Measurements from ENCODE around the gene TBX1. TPM values are rescaled to one million over a fixed set of nuclear protein-coding genes. Genes with fewer than 3 reads are reported as not detected.

TBX1 gene
- polyA plus RNA-seq, 3 donors: not detected

DNA sequence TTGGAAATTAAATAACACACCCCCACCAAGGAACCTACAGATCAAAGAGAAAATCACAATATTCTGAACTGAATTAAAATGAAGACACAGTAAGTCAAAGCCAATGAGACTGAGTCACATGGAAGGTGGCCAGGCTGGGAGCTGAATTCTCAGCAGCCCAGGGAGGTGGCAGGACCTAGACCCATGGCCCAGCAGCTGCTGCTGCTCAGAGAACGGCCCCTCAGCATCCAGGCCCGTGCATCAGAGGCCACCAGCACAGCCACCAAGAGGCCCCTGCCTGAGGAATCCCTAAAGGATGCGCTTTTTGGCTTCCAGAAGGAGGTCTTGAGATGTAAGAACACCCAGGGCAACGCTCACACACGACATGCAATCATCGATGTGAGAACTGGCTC is 35.0 kb downstream of the TBX1 start:
- Mint-ChIP-seq H3K4me1 (no peaks in the 10 kb centered on the region), H3K27ac (no peak overlapping the region), H3K27me3 (ENCODE audit: low read depth in 3 of 3) (no peaks in the 10 kb centered on the region), H3K9me3 (peaks cover 4 to 14% (median 7%) of the 10 kb centered on the region in 7 donors), H3K4me3 (no peak overlapping the region), H3K36me3 (no peaks in the 10 kb centered on the region)
- Histone ChIP-seq H3K27ac (ENCODE audit: low read depth in 1 of 2, low read length in 2 of 2) (no peak overlapping the region), H4K20me1 (ENCODE audit: insufficient read depth, low read length) (no peaks in the 10 kb centered on the region), H3K4me2 (replicated peaks; ENCODE audit: extremely low read depth, low read length, poor library complexity, severe bottlenecking) (no peak overlapping the region), H3K36me3 (replicated peaks in 1 of 2; ENCODE audit: control insufficient read depth in 1 of 2, insufficient read depth in 2 of 2, low read length in 2 of 2) (no peaks in the 10 kb centered on the region), H3K9ac (ENCODE audit: insufficient read depth, low read length, poor library complexity, severe bottlenecking) (no peak overlapping the region), H2AFZ (ENCODE audit: insufficient read depth, low read depth, low read length, poor library complexity, severe bottlenecking) (no peak overlapping the region), H3K9me3 (replicated peaks in 1 of 2; ENCODE audit: control insufficient read depth in 1 of 2, insufficient read depth in 1 of 2, low read length in 2 of 2) (peaks cover 0 to 14% of the 10 kb centered on the region in 2 donors), H3K27me3 (ENCODE audit: control insufficient read depth in 2 of 2, insufficient read depth in 2 of 2, low read length in 2 of 2) (no peaks in the 10 kb centered on the region), H3K79me2 (ENCODE audit: insufficient read depth, low read length) (no peaks in the 10 kb centered on the region), H3K4me3 (replicated peaks in 1 of 3; ENCODE audit: low read depth in 2 of 3, low read length in 3 of 3) (no peak overlapping the region), H3K4me1 (ENCODE audit: control insufficient read depth in 1 of 2, insufficient read depth in 2 of 2, low read length in 2 of 2) (no peaks in the 10 kb centered on the region)
- no peak for DNase-seq
- 97% methylated on average over 5 of the region's 6 CpGs for WGBS (ENCODE audit: insufficient coverage)
- TF ChIP-seq, protein P1, sequence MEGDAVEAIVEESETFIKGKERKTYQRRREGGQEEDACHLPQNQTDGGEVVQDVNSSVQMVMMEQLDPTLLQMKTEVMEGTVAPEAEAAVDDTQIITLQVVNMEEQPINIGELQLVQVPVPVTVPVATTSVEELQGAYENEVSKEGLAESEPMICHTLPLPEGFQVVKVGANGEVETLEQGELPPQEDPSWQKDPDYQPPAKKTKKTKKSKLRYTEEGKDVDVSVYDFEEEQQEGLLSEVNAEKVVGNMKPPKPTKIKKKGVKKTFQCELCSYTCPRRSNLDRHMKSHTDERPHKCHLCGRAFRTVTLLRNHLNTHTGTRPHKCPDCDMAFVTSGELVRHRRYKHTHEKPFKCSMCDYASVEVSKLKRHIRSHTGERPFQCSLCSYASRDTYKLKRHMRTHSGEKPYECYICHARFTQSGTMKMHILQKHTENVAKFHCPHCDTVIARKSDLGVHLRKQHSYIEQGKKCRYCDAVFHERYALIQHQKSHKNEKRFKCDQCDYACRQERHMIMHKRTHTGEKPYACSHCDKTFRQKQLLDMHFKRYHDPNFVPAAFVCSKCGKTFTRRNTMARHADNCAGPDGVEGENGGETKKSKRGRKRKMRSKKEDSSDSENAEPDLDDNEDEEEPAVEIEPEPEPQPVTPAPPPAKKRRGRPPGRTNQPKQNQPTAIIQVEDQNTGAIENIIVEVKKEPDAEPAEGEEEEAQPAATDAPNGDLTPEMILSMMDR (IDR thresholded peaks at IDR 0.05): no peak
- intact Hi-C loops (cut with micrococcal nuclease): no loop called here

DNA sequence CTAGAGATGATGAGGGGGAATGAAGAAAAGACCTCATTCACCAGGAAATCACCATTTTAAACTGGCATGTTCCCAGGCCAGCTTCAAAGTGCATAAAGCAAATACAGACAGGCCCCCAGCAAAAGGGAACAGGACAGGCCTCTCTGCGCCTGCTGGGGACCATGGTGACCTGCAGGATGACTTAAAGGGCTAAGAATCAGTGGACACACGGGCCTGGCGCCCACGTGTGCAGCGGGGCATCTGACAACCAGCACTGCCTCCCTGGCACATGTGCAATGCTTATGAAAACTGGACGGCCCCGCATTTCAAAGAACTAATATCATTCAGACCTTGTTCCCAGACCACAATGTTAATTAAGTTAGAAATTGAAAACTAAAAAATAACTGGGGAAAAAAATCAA is 35.6 kb downstream of the TBX1 start:
- Mint-ChIP-seq H3K9me3 (peaks cover 4 to 14% (median 7%) of the 10 kb centered on the region in 7 donors), H3K4me3 (no peak overlapping the region), H3K4me1 (no peaks in the 10 kb centered on the region), H3K27me3 (ENCODE audit: low read depth in 3 of 3) (no peaks in the 10 kb centered on the region), H3K36me3 (no peaks in the 10 kb centered on the region), H3K27ac (no peak overlapping the region)
- H3K36me3 ChIP-seq (replicated peaks in 1 of 2; ENCODE audit: control insufficient read depth in 1 of 2, insufficient read depth in 2 of 2, low read length in 2 of 2): no peaks in the 10 kb centered on the region
- H3K27ac ChIP-seq (ENCODE audit: low read depth in 1 of 2, low read length in 2 of 2): no peak overlapping the region
- 100% methylated on average over 5 of the region's 7 CpGs for WGBS (ENCODE audit: insufficient coverage)
- no peaks in the 10 kb centered on the region for H4K20me1 ChIP-seq (ENCODE audit: insufficient read depth, low read length)
- DNase-seq: no peak
- intact Hi-C loops (cut with micrococcal nuclease): no loop called here
- no peak overlapping the region for H3K4me2 ChIP-seq (replicated peaks; ENCODE audit: extremely low read depth, low read length, poor library complexity, severe bottlenecking)
- TF ChIP-seq, protein P1 (IDR thresholded peaks at IDR 0.05): no peak
- no peaks in the 10 kb centered on the region for H3K27me3 ChIP-seq (ENCODE audit: control insufficient read depth in 2 of 2, insufficient read depth in 2 of 2, low read length in 2 of 2)
- no peak overlapping the region for H3K4me3 ChIP-seq (replicated peaks in 1 of 3; ENCODE audit: low read depth in 2 of 3, low read length in 3 of 3)
- H2AFZ ChIP-seq (ENCODE audit: insufficient read depth, low read depth, low read length, poor library complexity, severe bottlenecking): no peak overlapping the region
- no peaks in the 10 kb centered on the region for H3K79me2 ChIP-seq (ENCODE audit: insufficient read depth, low read length)
- H3K9me3 ChIP-seq (replicated peaks in 1 of 2; ENCODE audit: control insufficient read depth in 1 of 2, insufficient read depth in 1 of 2, low read length in 2 of 2): peaks cover 0 to 14% of the 10 kb centered on the region in 2 donors
- no peak overlapping the region for H3K9ac ChIP-seq (ENCODE audit: insufficient read depth, low read length, poor library complexity, severe bottlenecking)
- H3K4me1 ChIP-seq (ENCODE audit: control insufficient read depth in 1 of 2, insufficient read depth in 2 of 2, low read length in 2 of 2): no peaks in the 10 kb centered on the region

Measured in CD14-positive monocyte (primary cell).